ENCODE results near the gene FLOT2.
"Not testable (repeated sequence)": the region's sequence is repeated elsewhere in the genome, so short reads cannot be mapped to it uniquely, and the experiment has no call there.

FLOT2 gene

GRCh38 chr17:28841901-28842281 is 55.6 kb downstream of the FLOT2 start:
- no peak for DNase-seq

GRCh38 chr17:28839221-28839620 is 58.3 kb downstream of the FLOT2 start:
- no peak for DNase-seq

GRCh38 chr17:28836541-28836940 is 61.0 kb downstream of the FLOT2 start:
- DNase-seq, result not testable (repeated sequence)

- DNase-seq, result no peak
These were observed 63.1 kb downstream of the FLOT2 start for GRCh38 chr17:28834420-28834819.

All from activated naive CD4-positive, alpha-beta T cell treated with anti-CD3 and anti-CD28 coated beads, Interleukin-2, amount 50 U/mL, for 16 hours (primary cell).